Esophagus mucosa (tissue), 1 donor: ENCODE measurements around the gene RNU11. TPM values are rescaled to one million over a fixed set of nuclear protein-coding genes. Genes with fewer than 3 reads are reported as not detected.
"Not testable (repeated sequence)": the region's sequence is repeated elsewhere in the genome, so short reads cannot be mapped to it uniquely, and the experiment has no call there.

Source experiments
- ATAC-seq: fragments of 200-7000 bp; cut with Tn5 transposase; one replicate; pipeline ENCODE4 v1.9.1; 2020
- total RNA-seq: library from RNA; stranded (reverse); gene quantifications from one replicate; pipeline ENCODE4 v1.2.4, GENCODE V29; 2023
- donor health status: DM: yes; HTN: yes; CAD: no.

The RNU11 gene
- total RNA-seq, result not detected

GRCh38 chr1:28648474-28649198, at the start of gene RNU11:
Gene RNU11, plus strand, starts transcription at chr1:28648600.
- ATAC-seq, result peak; percentile 87

GRCh38 chr1:28601696-28602095, 46.7 kb upstream of the RNU11 start:
- ATAC-seq, result peak; percentile 19

GRCh38 chr1:28602536-28603439, 45.6 kb upstream of the RNU11 start:
- ATAC-seq, result peak; percentile 27

GRCh38 chr1:28604411-28604810, 44.0 kb upstream of the RNU11 start:
- no peak for ATAC-seq

GRCh38 chr1:28604962-28605361, 43.4 kb upstream of the RNU11 start:
- ATAC-seq, result no peak

GRCh38 chr1:28606771-28607170, 41.6 kb upstream of the RNU11 start:
- ATAC-seq, result no peak

GRCh38 chr1:28613175-28613574, 35.2 kb upstream of the RNU11 start:
- no peak for ATAC-seq

GRCh38 chr1:28631713-28632112, 16.7 kb upstream of the RNU11 start:
- ATAC-seq, result no peak

- ATAC-seq, result no peak
Observed at GRCh38 chr1:28632560-28632959, 15.8 kb upstream of the RNU11 start.

- no peak for ATAC-seq
Observed at GRCh38 chr1:28640766-28641165, 7.6 kb upstream of the RNU11 start.

- no peak for ATAC-seq
Observed at GRCh38 chr1:28642056-28642846, 6.1 kb upstream of the RNU11 start.

GRCh38 chr1:28642847-28643635, 5.4 kb upstream of the RNU11 start, which contains the start of gene TAF12:
Gene TAF12, minus strand, starts transcription at chr1:28643067. Its CDS starts 20,986 bp downstream, at chr1:28622081.
- ATAC-seq, result peak; percentile 95

GRCh38 chr1:28644494-28644893, 3.9 kb upstream of the RNU11 start:
- ATAC-seq, result no peak

- ATAC-seq, result not testable (repeated sequence)
Observed at GRCh38 chr1:28645406-28645805, 3.0 kb upstream of the RNU11 start.

- ATAC-seq, result no peak
Observed at GRCh38 chr1:28646040-28646439, 2.4 kb upstream of the RNU11 start.

- peak; percentile 86 for ATAC-seq
Observed at GRCh38 chr1:28648008-28648473, 359 bp upstream of the RNU11 start.

- ATAC-seq, result not testable (repeated sequence)
Observed at GRCh38 chr1:28653063-28653462, 4.7 kb downstream of the RNU11 start.

- not testable (repeated sequence) for ATAC-seq
Observed at GRCh38 chr1:28653870-28654269, 5.5 kb downstream of the RNU11 start.

- not testable (repeated sequence) for ATAC-seq
Observed at GRCh38 chr1:28655448-28656311, 7.3 kb downstream of the RNU11 start.

GRCh38 chr1:28656335-28656734, 7.9 kb downstream of the RNU11 start:
- no peak for ATAC-seq
